NCI-H2029 (cell line): ENCODE measurements around the gene KRT33A.

Experiments used
- DNase-seq: peaks from one replicate; lab custom pipeline; 2025; lab: John Stamatoyannopoulos, UW

KRT33A gene

DNA sequence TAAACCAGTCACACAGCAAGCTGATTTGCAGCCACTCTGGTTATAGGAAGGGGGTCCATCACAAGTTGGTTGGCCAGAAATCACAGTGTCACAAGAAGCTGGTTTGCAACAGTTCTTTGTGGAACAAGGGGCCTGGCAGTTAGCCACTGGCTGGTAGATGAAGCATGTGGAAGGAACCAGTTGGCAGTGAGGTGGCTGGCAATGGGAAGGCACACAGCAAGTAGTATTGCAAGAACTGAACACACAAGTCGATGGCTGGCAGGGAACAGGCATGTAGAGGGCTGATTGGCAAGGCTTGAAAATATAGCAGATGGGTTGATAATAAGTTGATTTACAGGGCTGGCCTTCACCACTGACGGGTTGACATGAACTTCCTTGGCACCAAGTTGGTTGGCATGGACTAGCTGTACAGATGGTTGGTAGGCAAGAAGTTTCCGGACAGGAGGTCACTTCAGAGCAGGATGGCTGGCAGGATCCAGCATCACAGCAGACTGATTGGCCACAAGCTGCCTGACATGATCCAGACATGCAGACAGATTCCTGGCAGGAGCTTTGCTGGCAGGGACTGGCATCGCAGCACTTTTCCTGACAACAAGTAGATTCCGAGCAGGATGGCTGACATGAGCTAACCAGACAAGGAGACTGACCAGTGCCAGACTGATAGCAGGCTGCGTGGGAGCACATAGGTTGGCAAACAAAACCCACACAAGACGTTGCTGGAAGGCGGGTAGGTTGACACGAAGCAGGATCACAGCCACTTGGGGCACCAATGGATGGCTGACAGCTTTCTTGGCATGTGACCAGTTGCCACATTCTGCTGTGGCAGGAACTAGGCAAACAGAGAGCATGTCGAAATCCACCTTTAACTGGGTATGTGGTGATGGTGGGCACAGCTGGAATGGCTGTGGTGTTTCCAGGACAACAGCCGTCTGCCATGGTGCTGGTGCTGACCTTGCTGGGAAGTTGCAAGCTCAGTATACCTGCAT is 48.4 kb downstream of the KRT33A start, which contains the start of gene KRTAP29-1:
Gene KRTAP29-1 (minus strand): TSS at position 936 of the 986 bp plus-strand sequence. CDS start 0 bp downstream, at position 936.
- no peak for DNase-seq

DNA sequence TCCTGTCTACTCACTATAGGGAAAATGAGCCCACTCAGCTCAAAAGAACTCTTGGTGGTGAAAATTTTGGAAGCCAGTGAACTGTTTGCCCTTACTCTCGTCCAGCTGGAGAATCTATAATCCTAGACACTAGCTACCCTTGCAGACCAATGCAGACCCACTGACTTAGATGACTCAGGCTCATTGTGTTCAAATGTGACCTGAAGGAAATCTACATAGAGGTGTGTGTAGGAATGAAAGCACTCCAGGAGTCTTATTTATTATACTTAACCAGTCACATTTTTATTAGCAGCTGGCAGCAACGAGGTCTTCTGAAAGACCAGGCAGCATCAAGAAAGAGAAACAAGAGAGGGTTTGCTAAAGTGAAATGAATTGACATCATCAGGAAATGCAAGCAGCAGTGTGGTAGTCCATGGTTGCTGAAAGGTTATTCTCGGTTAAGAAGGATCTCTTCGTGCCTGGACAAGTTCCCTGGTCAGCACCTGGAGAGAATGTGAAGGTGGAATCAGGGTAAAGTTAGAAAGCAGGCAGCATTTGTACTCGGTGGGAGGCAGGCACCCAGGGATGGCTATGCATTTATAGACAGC is 49.3 kb downstream of the KRT33A start:
- no peak for DNase-seq

GRCh38 chr17:41298458-41299135 is 52.0 kb downstream of the KRT33A start:
- DNase-seq: no peak

DNA sequence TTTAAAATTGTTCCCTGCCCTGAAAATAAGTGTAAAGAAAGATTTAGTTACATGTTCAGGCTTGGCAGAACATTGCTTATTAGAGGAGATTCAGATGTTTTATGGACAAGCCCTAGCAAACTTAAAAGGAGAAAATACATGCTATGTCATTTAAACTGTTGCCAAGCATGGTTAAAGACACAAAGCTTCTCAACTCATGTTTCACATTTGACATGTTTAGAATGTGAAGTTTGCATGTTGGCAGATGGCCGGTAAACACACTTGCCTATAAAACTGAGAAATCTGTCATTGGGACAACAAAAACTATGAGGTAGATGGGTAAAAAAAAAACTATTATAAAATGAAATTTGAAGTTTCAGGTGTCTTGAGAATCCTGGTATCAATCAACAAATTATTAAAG is 53.8 kb downstream of the KRT33A start:
- DNase-seq: no peak
